MCF 10A (cell line): ENCODE data around the gene AGBL3. TPM values are rescaled to one million over a fixed set of nuclear protein-coding genes. Genes with fewer than 3 reads are reported as not detected.
A peak's percentile ranks its signal among the peaks of the same experiment; 100 is the strongest.
"Not testable (repeated sequence)": the region's sequence is repeated elsewhere in the genome, so short reads cannot be mapped to it uniquely, and the experiment has no call there.

ENCODE experiments used
- BruUV-seq: library from RNA; stranded (reverse); fragments of 400-500 nt; replicated peaks from 2 replicates; lab custom pipeline; 2021; lab: Mats Ljungman, UMichigan
- CTCF ChIA-PET: fragments of 300-600 bp; sonication (Branson Sonifier 250); formaldehyde crosslinking; extraction: SDS; loops from one replicate; lab custom pipeline; 2021; ENCODE audit warnings: antibody characterized with exemption, inconsistent platforms; lab: Yijun Ruan, JAX
- POLR2A ChIA-PET: fragments of 300-600, 350-650 bp; sonication (Branson Sonifier 250); formaldehyde crosslinking; extraction: SDS; loops from one replicate; lab custom pipeline; 2020; ENCODE audit warnings: antibody characterized with exemption, inconsistent platforms; lab: Yijun Ruan, JAX
- DNase-seq: peaks from one replicate; pipeline ENCODE4 v3.0.0-alpha.2; 2018; ENCODE audit not compliant: unreplicated experiment
- H3K27ac Mint-ChIP-seq: one replicate; pipeline ENCODE4 v1.8.0; 2022; ENCODE audit warnings: mild to moderate bottlenecking, low read depth, mixed read lengths; ENCODE audit not compliant: unreplicated experiment
- H3K27me3 Mint-ChIP-seq: one replicate; pipeline ENCODE4 v1.8.0; 2022; ENCODE audit warnings: mixed read lengths; ENCODE audit not compliant: insufficient read depth, unreplicated experiment
- H3K36me3 Mint-ChIP-seq: one replicate; pipeline ENCODE4 v1.8.0; 2022; ENCODE audit warnings: mild to moderate bottlenecking, moderate library complexity, mixed read lengths; ENCODE audit not compliant: insufficient read depth, unreplicated experiment
- H3K4me1 Mint-ChIP-seq: one replicate; pipeline ENCODE4 v1.8.0; 2022; ENCODE audit warnings: mixed read lengths; ENCODE audit not compliant: insufficient read depth, unreplicated experiment
- H3K4me3 Mint-ChIP-seq: one replicate; pipeline ENCODE4 v1.8.0; 2022; ENCODE audit warnings: mild to moderate bottlenecking, moderate library complexity, mixed read lengths; ENCODE audit not compliant: unreplicated experiment
- H3K9me3 Mint-ChIP-seq: one replicate; pipeline ENCODE4 v1.8.0; 2022; ENCODE audit warnings: mixed read lengths; ENCODE audit not compliant: unreplicated experiment
- CTCF ChIP-seq: fragments of 200-600 bp; IDR thresholded peaks from one replicate; pipeline ENCODE4 v1.8.0; 2022; ENCODE audit warnings: antibody characterized with exemption, mild to moderate bottlenecking; ENCODE audit not compliant: unreplicated experiment
- intact Hi-C: fragments of 100-400 bp; cut with micrococcal nuclease; formaldehyde crosslinking; loops from 2 replicates; pipeline ENCODE4 v1.14.1; 2022
- total RNA-seq: library from RNA; stranded (reverse); gene quantifications from 2 replicates; pipeline ENCODE4 v1.2.3, GENCODE V29; 2022

The AGBL3 gene
- total RNA-seq, 1 experiment from 2014 or later: 1.8 TPM

DNA sequence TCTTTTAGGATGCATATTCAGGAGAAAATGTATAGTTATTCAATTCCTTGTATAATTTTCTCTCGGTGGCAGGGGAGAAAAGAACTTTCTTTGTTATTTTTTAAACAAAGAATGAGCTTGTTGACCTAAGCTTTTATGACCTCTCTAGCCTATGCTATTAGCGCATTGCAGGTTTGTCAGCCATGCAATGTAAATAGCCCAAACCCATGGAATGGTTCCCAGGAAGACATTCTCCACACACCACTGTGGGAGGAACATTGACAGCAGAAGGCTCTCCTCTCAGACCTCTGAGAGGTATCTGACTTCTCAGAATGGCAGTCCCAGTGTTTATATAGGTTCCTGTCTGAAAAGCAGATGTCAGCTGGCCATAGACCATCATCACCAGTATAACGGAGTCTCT lies 19.6 kb upstream of the AGBL3 start:
- ChIA-PET CTCF (interaction anchor here (0.7 to 1.7 kb wide), 3 partner anchors 12 to 452 kb away, joined by 3 to 4 read pairs (median 3); no protein-coding TSS in a partner anchor), POLR2A (no interaction called here)
- Mint-ChIP-seq H3K4me1 (no peaks in the 10 kb centered on the region), H3K27ac (no peak overlapping the region), H3K9me3 (no peaks in the 10 kb centered on the region), H3K27me3 (no peaks in the 10 kb centered on the region), H3K36me3 (peaks cover 72% of the 10 kb centered on the region), H3K4me3 (no peak overlapping the region)
- DNase-seq: no peak
- BruUV-seq: no TSS peak
- no peak for TF ChIP-seq CTCF
- intact Hi-C loops: no loop called here

GRCh38 chr7:134968110-134968509 lies 18.2 kb upstream of the AGBL3 start:
- Mint-ChIP-seq H3K27me3 (no peaks in the 10 kb centered on the region), H3K27ac (no peak overlapping the region), H3K9me3 (no peaks in the 10 kb centered on the region), H3K36me3 (peaks cover 58% of the 10 kb centered on the region), H3K4me1 (no peaks in the 10 kb centered on the region), H3K4me3 (no peak overlapping the region)
- ChIA-PET POLR2A (interaction anchor here (1.5 kb wide), 1 partner anchor 18 kb away, joined by 4 read pairs; the partner anchor contains the start of gene AGBL3), CTCF (interaction anchor here (0.7 kb wide), 2 partner anchors 12 to 278 kb away, joined by 3 read pairs; no protein-coding TSS in a partner anchor)
- DNase-seq: no peak
- BruUV-seq: no TSS peak
- intact Hi-C loops: no loop called here
- no peak for TF ChIP-seq CTCF

DNA sequence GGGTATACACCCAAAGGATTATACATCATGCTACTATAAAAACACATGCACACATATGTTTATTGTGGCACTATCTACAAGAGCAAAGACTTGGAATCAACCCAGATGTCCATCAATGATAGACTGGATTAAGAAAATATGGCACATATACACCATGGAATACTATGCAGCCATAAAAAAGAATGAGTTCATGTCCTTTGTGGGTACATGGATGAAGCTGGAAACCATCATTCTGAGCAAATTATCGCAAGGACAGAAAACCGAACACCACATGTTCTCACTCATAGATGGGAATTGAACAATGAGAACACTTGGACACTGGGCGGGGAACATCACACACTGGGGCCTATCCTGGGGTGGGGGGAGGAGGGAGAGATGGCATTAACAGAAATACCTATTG lies 4.7 kb upstream of the AGBL3 start:
- H3K4me3 Mint-ChIP-seq, POLR2A ChIA-PET, CTCF ChIA-PET, intact Hi-C loops, H3K27me3 Mint-ChIP-seq, DNase-seq, H3K27ac Mint-ChIP-seq, H3K4me1 Mint-ChIP-seq, H3K36me3 Mint-ChIP-seq, BruUV-seq: not testable (repeated sequence)
- H3K9me3 Mint-ChIP-seq: peaks cover 31% of the 10 kb centered on the region

DNA sequence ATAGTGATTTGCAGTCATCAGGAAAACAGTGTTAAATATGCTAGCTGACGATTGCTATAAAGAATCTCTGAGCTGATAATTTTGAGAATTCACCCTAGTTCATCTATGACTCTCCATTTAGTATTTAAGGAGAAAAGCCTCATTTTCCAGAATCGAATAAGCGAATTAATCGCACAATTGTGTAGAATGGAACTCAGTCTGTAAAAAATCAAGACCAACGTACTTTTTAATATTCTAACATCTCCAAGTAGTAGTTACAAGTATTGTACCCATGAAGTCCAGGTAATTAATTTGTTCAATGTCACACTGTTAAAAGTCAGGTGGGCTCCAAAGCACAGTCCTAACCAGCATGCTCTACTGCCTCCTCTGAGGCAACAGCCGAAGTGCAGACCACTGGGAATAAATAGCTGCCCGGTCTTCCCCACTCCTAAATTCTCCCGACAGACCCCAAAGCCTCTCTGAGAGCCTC lies 380 bp upstream of the AGBL3 start:
- no peaks in the 10 kb centered on the region for H3K27me3 Mint-ChIP-seq
- ChIA-PET POLR2A (interaction anchor here (0.6 to 5.2 kb wide), 14 partner anchors 11 to 528 kb away, joined by 3 to 62 read pairs (median 4); partner anchors contain the start of genes CYREN and TMEM140), CTCF (interaction anchor here (0.5 to 1.8 kb wide), 27 partner anchors 11 to 374 kb away, joined by 3 to 6 read pairs (median 4); no protein-coding TSS in a partner anchor)
- intact Hi-C loops: loop anchor here (1.0 kb wide), 1 partner anchor 184 kb away; the partner anchor contains the start of gene CYREN
- no peaks in the 10 kb centered on the region for H3K9me3 Mint-ChIP-seq
- H3K27ac Mint-ChIP-seq: peak overlapping the region; percentile 97
- H3K4me1 Mint-ChIP-seq: peaks cover 4% of the 10 kb centered on the region
- BruUV-seq: TSS peak; percentile 41
- no peaks in the 10 kb centered on the region for H3K36me3 Mint-ChIP-seq
- peak overlapping the region; percentile 99 for H3K4me3 Mint-ChIP-seq
- DNase-seq: no peak
- TF ChIP-seq CTCF: no peak
